Type B pancreatic cell (in vitro differentiated cells): Measurements from ENCODE around the gene CLEC17A. TPM values are rescaled to one million over a fixed set of nuclear protein-coding genes. Genes with fewer than 3 reads are reported as not detected.

Experiments used
- DNase-seq: peaks from one replicate; pipeline ENCODE4 v3.0.0; 2021; ENCODE audit warnings: mixed read lengths; ENCODE audit not compliant: unreplicated experiment; ENCODE audit errors: extremely low spot score
- H3K27ac Mint-ChIP-seq: 2 replicates; pipeline ENCODE4 v1.8.0; 2021; ENCODE audit warnings: mild to moderate bottlenecking, mixed read lengths
- H3K27me3 Mint-ChIP-seq: 2 replicates; pipeline ENCODE4 v1.8.0; 2021; ENCODE audit warnings: mixed read lengths
- H3K36me3 Mint-ChIP-seq: 2 replicates; pipeline ENCODE4 v1.8.0; 2021; ENCODE audit warnings: mixed read lengths
- H3K4me1 Mint-ChIP-seq: one replicate; pipeline ENCODE4 v1.8.0; 2021; ENCODE audit warnings: mixed read lengths; ENCODE audit not compliant: unreplicated experiment
- H3K4me3 Mint-ChIP-seq: 2 replicates; pipeline ENCODE4 v1.8.0; 2021; ENCODE audit warnings: mild to moderate bottlenecking, mixed read lengths
- H3K9me3 Mint-ChIP-seq: 2 replicates; pipeline ENCODE4 v1.8.0; 2021; ENCODE audit warnings: mixed read lengths
- CTCF ChIP-seq: fragments of 200-600 bp; sonication (generic); conservative IDR thresholded peaks from 2 replicates; pipeline ENCODE4 v1.5.0; 2021; ENCODE audit warnings: antibody characterized with exemption, mild to moderate bottlenecking
- total RNA-seq: library from RNA; stranded (reverse); gene quantifications from 2 replicates; pipeline ENCODE4 v1.2.1, GENCODE V29; 2021; ENCODE audit warnings: low replicate concordance

CLEC17A gene
- total RNA-seq, 1 donor from 2014 or later = not detected

- no peak overlapping the region for H3K27ac Mint-ChIP-seq
- H3K27me3 Mint-ChIP-seq = no peaks in the 10 kb centered on the region
- no peak for DNase-seq
- no peak overlapping the region for H3K4me3 Mint-ChIP-seq
- no peak for TF ChIP-seq CTCF
- no peaks in the 10 kb centered on the region for H3K9me3 Mint-ChIP-seq
- peaks cover 10% of the 10 kb centered on the region for H3K4me1 Mint-ChIP-seq
- H3K36me3 Mint-ChIP-seq = peaks cover 7% of the 10 kb centered on the region
These were observed 17.6 kb upstream of the CLEC17A start for GRCh38 chr19:14565298-14565679.

- DNase-seq = no peak
- Mint-ChIP-seq H3K36me3 (peaks cover 7% of the 10 kb centered on the region), H3K9me3 (no peaks in the 10 kb centered on the region), H3K27me3 (no peaks in the 10 kb centered on the region), H3K4me1 (peaks cover 10% of the 10 kb centered on the region), H3K4me3 (no peak overlapping the region), H3K27ac (no peak overlapping the region)
- TF ChIP-seq CTCF = no peak
These were observed 16.8 kb upstream of the CLEC17A start for GRCh38 chr19:14565765-14566711.

- Mint-ChIP-seq H3K9me3 (no peaks in the 10 kb centered on the region), H3K27ac (no peak overlapping the region), H3K27me3 (no peaks in the 10 kb centered on the region), H3K4me1 (peaks cover 11% of the 10 kb centered on the region), H3K36me3 (peaks cover 7% of the 10 kb centered on the region), H3K4me3 (no peak overlapping the region)
- no peak for TF ChIP-seq CTCF
- DNase-seq = no peak
These were observed 16.2 kb upstream of the CLEC17A start for GRCh38 chr19:14566712-14567077.

GRCh38 chr19:14567079-14567478 lies 15.8 kb upstream of the CLEC17A start:
- no peak for TF ChIP-seq CTCF
- H3K27me3 Mint-ChIP-seq = no peaks in the 10 kb centered on the region

GRCh38 chr19:14570864-14571527 lies 11.9 kb upstream of the CLEC17A start:
- H3K27me3 Mint-ChIP-seq = no peaks in the 10 kb centered on the region
- peaks cover 3% of the 10 kb centered on the region for H3K36me3 Mint-ChIP-seq
- no peak for TF ChIP-seq CTCF
- peaks cover 19% of the 10 kb centered on the region for H3K4me1 Mint-ChIP-seq
- H3K9me3 Mint-ChIP-seq = no peaks in the 10 kb centered on the region
- H3K4me3 Mint-ChIP-seq = peak overlapping the region; percentile 95
- no peak for DNase-seq
- H3K27ac Mint-ChIP-seq = peak overlapping the region; percentile 56

More at GRCh38 chr19:14567079-14567478, 15.8 kb upstream of the CLEC17A start:
- no peak for DNase-seq
- no peaks in the 10 kb centered on the region for H3K9me3 Mint-ChIP-seq
- H3K4me3 Mint-ChIP-seq = no peak overlapping the region
- peaks cover 12% of the 10 kb centered on the region for H3K4me1 Mint-ChIP-seq
- peaks cover 7% of the 10 kb centered on the region for H3K36me3 Mint-ChIP-seq
- no peak overlapping the region for H3K27ac Mint-ChIP-seq
